GDM1 (cell line): ENCODE results near the gene PTBP1.

ENCODE experiments used
- DNase-seq: peaks from one replicate; lab custom pipeline; 2025; lab: John Stamatoyannopoulos, UW

The PTBP1 gene

GRCh38 chr19:772730-773436 lies 24.4 kb upstream of the PTBP1 start:
- DNase-seq, result no peak

GRCh38 chr19:776549-776948 lies 20.7 kb upstream of the PTBP1 start:
- no peak for DNase-seq

DNA sequence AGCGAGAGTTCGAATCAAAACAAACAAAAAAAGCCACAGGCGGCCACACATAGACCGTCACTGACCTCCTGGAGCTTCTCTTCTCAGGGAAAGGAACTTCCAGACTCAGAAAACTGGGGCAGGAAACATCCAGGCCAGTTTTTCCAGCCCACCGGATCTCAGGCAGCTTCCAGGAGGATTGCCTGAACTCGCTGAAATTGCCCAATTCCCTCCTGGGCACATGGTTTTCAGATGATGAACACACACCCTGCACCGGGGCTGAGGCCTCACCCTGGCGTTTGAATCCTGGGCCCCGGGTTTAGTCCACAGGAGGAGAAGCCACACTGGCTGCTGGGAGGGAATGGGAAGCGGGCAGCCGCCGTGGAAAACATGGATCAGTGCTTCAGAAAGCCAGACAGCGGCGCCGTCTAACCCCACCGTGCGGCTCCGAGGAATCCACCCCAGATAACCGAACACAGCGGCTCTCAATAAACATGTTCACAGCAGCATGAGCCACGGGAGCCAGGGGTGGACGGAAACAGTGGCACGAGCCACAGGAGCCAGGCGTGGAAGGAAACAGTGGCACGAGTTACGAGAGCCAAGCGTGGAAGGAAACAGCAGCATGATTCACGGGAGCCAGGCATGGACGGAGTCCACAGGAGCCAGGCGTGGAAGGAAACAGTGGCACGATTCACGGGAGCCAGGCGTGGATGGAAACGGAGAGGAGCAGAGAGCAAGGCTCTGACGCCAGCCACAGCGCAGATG lies 18.2 kb upstream of the PTBP1 start:
- DNase-seq, result no peak

DNA sequence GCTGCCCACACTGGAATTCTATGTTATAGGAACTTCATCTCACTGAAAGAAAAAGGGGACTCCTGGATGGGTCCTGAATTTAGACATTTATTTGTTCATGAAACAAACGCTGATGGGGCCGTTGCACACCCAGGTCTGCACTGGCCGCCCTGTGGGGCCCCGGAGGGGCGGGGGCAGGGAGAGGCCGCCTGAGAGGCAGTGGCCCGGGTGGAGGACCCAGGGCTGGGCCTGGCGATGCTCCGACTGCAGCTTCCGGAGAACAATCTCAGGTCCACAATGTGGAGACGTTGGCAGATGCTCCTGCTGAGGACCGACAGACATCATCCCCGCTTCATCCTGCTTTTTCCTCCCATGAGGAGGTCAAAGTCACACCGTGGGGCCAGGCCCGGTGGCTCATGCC lies 16.3 kb upstream of the PTBP1 start:
- no peak for DNase-seq

- DNase-seq, result no peak
Measured at GRCh38 chr19:781800-782184, 15.5 kb upstream of the PTBP1 start.

GRCh38 chr19:782185-782877 lies 14.9 kb upstream of the PTBP1 start:
- DNase-seq, result no peak

DNA sequence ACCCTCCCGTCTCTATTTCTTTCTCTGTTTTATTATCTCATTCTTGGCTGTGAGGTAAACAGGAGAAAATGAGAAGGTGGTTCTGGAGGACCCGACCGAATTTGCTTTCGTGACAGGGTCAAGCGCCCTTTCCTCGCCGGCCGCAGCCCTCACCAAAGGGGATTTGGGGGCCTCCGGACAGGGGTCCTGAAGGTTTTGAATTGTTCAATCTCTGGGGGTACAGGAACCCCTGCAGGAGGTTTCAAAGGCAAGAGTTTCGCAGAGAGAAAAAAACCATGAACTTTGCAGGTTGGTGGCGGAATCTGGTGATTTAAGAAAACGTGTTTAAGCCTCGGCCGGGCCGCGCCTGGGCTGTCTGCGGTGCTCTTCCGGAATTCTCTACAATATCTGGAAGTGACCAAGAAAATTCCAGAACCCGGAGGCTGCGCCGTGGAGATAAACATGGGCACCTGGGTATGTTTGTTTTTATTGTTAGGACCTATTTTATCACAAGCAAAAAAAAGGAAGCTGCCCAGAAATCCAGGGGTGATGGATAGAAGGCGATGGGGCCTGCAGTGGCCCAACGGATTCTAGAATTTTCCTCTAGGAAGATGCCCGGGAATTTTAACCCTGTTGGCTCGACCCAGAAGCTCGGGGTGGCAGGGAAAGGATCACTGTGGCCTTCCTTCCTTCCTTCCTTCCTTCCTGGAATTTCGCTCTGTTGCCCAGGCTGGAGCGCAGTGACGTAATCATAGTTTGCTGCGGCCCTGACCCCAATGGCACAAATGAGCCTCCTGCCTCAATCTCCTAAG lies 14.2 kb upstream of the PTBP1 start:
- DNase-seq, result no peak

GRCh38 chr19:784541-784940 lies 12.7 kb upstream of the PTBP1 start:
- no peak for DNase-seq

DNA sequence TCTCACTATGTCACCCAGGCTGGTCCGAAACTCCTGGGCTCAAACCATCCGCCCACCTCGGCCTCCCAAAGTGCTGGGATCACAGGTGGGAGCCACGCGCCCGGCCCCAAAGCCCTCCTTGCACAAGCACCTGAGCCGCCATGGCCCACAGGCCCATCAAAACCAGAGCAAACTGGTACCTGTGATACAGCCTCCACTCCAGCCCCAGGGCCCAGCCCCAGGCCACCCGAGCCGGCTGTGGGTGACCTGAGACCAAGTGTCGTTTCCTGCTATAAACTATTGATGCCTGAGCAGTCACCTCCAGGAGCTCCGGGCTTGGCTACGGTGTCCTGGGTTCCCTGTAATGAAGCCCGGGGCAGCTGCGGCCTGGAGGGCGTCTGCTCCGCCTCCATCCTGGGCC lies 9.7 kb upstream of the PTBP1 start:
- no peak for DNase-seq

- no peak for DNase-seq
Measured at GRCh38 chr19:788686-788982, 8.6 kb upstream of the PTBP1 start.

DNA sequence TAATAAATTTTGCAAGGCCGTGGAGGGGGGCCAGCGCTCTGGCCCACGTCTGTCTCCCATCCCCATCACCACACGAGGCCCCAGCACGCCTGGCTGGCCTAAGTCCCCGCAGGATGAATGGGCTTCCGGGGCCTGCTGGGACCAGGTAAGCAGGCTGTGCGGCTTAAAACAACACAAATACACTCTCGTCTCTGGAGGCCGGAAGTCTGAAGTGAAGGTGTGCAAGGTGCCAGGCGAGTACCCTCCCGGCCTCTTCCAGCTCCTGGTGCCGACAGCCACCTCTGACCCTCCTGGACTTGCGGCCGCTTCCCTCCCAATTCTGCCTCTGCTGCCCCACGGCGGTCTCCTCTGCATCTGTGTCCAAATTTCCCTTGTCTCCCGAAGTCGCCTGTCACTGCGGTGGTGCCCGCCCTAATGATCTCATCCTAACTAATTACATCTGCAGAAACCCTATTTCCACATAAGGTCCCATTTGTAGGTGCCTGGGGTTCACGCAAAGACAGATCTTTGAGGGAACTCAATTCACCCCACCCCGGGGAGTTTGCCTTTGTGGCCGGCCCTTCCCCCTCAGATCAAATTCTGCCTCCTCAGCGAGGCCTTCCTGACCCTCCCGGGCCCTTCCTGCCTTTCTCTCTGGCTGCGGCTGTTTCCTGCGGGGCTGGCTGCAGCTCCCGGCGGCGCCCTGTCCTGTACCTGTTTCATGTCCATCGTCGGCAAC lies 8.1 kb upstream of the PTBP1 start:
- DNase-seq, result peak; percentile 37

DNA sequence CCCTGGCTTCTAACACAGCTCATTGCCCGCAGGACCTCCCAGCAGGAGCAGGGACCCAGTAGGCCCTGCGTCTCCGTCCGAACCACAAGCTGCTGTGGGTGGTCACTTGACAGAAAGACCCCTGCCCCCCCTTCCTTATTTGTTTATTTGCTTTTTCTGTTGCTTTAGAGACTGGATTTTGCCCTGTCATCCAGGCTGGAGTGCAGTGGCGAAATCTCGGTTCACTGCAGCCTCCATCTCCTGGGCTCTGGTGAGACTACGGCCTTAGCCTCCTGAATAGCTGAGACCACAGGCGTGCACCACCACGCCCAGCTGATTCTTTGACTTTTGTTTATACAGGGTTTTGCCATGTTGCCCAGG lies 7.6 kb upstream of the PTBP1 start:
- no peak for DNase-seq

DNA sequence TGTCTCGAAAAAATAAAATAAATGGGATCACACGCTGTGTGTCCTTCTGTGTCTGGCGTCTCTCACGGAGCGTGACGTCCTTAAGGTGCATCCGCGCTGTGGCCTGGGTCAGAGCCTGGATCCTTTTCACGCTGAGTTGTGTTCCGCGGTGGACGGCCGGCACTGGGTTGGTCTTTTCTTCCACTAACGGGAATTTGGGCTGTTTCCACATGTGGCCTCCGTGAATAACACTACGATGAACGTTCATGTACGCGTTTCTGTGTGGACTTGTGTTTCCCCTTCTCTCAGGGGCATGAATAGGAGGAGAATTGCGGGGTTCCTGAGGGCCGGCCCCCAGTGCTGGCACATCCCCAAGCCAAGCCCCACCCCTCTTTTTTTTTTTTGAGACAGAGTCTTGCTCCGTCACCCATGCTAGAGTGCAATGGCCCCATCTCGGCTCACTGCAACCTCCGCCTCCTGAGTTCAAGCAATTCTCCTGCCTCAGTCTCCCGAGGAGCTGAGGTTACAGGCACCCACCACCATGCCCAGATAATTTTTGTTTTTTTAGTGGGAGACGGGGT lies 6.2 kb upstream of the PTBP1 start:
- DNase-seq, result no peak

DNA sequence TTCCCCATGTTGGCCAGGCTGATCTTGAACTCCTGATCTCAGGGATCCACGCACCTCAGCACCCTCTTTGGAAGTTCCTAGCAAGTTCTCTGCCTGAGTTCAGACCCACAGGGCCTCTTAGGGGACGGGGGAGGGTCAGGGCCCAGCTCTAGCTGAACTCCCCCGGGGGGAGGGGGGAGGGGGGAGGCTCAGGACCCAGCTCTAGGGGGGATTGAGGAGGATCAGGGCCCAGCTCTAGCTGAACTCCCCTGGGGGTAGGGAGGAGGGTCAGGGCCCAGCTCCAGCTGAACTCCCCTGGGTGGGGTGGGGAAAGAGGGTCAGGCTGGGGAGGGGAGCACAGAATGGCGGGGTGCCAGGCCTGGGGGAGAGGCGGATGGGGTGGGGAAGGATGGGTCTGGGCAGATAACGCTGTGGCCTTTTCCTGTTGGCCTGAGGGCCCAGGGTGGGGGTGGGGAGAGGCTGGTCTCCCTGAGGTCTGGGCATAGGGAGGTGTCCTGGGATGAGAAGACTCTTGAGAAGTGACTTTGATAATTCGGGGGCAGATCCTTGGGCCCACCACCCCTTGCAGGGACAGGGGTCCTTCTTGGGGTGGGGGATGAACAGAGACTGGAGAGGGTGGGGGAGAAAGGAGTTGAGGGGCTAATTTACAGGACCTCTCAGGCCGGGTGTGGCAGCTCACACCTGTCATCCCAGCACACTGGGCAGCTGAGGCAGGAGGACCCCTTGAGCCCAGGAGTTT lies 5.5 kb upstream of the PTBP1 start:
- DNase-seq, result no peak

GRCh38 chr19:792306-792885 lies 4.9 kb upstream of the PTBP1 start:
- DNase-seq, result no peak

GRCh38 chr19:793806-794205 lies 3.4 kb upstream of the PTBP1 start:
- no peak for DNase-seq

GRCh38 chr19:795073-795611 lies 2.1 kb upstream of the PTBP1 start:
- no peak for DNase-seq

DNA sequence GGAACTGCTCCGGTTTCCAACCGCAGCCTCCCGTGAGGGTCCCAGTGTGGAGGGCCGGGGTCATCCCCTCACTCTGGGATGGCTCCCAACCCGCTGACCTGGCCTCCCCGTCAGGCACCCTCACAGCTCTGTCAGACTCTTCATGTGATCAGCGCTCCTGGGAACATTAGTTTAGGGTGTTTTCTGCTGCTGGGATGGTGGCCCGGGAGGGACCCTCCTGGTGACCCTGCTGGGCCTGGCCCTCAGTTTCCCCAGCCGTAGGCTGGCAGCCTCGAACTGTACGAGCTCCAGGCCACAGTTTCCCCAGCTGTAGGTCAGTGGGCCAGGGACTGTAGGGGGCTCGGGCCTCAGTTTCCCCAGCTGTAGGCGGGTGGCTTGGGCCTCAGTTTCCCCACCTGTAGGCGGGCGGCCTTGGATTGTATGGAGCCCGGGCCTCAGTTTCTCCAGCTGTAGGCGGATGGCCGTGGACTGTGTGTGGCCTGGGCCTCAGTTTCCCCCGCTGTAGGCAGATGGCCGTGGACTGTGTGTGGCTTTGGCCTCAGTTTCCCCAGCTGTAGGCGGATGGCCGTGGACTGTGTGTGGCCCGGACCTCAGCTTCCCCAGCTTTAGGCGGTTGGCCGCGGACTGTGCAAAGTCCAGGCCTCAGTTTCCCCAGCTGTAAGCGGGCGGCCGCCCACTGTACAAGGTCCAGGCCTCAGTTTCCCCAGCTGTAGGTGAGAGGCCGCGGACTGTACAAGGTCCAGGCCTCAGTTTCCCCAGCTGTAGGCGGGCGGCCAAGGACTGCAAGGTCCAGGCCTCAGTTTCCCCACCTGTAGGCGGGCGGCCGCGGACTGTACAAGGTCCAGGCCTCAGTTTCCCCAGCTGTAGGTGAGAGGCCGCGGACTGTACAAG lies 1.3 kb upstream of the PTBP1 start:
- DNase-seq, result no peak
